Astrocyte of the spinal cord (primary cell): ENCODE data around the gene AGRP.
A peak's percentile ranks its signal among the peaks of the same experiment; 100 is the strongest.

Experiments
- DNase-seq: peaks from one replicate; pipeline ENCODE4 v3.0.0; 2011; ENCODE audit warnings: low read depth, low spot score
- H3K4me3 ChIP-seq: 2 replicates; pipeline ENCODE4 v1.5.1; 2011; ENCODE audit warnings: low read depth, mild to moderate bottlenecking, low read length, moderate library complexity
- in situ Hi-C: cut with HindIII; loops from 2 replicates; pipeline ENCODE4 v1.10.0; 2017; ENCODE audit warnings: low sequenced_read_pairs
- TF ChIP-seq, protein P1 (sequence below): IDR thresholded peaks from 2 replicates; pipeline ENCODE4 v1.5.1; 2012; ENCODE audit warnings: low read depth, mild to moderate bottlenecking, low read length, inconsistent platforms

The AGRP gene

DNA sequence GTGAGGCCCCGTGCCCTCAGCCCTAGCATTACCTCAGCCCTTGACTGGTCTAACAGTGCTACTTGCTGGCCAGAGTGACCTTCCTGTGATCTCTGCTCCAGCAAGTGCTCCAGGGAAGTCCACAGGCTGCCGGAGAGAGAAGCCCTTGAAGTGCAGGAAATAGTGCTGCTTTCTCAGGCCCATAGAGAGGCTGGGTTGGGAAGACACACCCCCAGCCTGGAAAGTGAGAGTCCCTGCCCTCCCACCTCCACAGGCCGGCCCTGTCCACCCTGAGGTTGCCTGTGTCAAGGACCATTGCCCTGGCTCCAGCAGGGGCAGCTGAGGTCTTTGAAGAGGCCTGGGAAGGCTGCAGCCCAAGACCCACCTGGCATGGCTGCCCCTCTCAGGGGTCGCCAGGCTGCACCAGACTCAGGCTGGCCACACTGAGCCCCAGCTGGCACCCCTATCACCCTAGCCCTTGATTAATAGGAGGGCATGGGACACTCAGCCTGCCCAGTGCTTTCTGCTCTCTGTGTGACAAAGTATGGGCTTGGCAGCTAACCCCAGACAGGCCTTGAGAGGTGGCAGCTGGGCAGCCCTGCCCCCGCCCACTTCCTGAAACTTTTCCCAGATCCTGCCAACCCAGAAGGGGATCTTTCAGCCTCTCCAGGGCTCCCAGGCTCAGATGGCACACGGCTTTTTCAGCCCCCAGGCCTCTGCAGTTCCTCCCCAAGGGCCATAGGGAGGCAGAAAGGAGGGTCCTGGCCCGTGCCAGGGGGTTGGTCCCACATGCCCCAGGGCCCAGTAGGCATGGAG, 24.1 kb downstream of the AGRP start:
- in situ Hi-C loops, result no loop called here
- no peak for DNase-seq
- no peak overlapping the region for H3K4me3 ChIP-seq
- TF ChIP-seq, protein P1, sequence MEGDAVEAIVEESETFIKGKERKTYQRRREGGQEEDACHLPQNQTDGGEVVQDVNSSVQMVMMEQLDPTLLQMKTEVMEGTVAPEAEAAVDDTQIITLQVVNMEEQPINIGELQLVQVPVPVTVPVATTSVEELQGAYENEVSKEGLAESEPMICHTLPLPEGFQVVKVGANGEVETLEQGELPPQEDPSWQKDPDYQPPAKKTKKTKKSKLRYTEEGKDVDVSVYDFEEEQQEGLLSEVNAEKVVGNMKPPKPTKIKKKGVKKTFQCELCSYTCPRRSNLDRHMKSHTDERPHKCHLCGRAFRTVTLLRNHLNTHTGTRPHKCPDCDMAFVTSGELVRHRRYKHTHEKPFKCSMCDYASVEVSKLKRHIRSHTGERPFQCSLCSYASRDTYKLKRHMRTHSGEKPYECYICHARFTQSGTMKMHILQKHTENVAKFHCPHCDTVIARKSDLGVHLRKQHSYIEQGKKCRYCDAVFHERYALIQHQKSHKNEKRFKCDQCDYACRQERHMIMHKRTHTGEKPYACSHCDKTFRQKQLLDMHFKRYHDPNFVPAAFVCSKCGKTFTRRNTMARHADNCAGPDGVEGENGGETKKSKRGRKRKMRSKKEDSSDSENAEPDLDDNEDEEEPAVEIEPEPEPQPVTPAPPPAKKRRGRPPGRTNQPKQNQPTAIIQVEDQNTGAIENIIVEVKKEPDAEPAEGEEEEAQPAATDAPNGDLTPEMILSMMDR, result no peak

DNA sequence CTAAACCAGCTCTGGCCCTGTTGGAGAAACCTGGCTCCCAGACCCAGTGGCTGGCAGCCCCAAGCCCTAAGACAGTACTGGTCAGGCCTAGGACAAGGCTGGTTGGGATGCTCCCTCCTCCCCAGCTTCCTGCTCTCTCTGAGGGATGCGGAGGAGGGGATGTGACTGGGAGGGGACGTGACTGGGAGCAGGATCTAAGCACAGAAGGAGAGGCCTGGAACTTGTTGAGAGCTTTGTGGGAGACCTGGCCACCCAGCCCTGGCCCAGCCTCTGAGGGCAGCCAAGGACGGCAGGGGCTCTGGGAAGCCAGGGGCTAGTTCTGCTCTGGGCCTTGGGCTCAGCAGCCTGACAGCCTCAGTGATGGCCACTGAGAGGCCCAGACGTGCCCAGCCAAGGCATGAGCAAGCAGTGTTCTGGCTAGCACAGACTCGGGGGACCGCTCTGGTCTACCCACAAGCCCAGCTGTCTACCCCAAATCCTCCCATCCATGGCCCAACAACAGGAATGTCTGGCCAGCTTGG, 25.2 kb downstream of the AGRP start:
- no peak for DNase-seq
- TF ChIP-seq, protein P1, result no peak
- H3K4me3 ChIP-seq, result no peak overlapping the region
- in situ Hi-C loops, result no loop called here

DNA sequence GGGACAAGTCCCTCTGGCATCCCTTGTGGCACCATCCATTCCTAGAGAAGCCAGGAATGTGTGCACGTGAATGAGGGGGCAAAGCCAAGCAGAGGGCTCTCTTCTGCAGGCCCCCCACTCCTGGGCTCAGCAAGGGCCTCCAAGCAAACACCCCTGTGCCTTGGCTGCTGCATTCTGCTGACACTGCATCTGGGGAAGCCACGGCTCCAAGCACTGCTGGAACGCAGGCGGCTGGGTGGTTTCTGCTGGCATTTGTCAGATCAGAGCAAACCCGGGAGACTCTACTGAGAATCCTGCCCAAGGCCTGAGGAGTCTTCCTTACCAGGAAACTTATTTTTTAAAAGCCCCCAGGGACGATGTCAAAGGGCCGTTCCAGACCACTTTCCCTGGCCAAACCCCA, 25.7 kb downstream of the AGRP start:
- TF ChIP-seq, protein P1, result no peak
- no peak for DNase-seq
- no peak overlapping the region for H3K4me3 ChIP-seq
- in situ Hi-C loops, result no loop called here

DNA sequence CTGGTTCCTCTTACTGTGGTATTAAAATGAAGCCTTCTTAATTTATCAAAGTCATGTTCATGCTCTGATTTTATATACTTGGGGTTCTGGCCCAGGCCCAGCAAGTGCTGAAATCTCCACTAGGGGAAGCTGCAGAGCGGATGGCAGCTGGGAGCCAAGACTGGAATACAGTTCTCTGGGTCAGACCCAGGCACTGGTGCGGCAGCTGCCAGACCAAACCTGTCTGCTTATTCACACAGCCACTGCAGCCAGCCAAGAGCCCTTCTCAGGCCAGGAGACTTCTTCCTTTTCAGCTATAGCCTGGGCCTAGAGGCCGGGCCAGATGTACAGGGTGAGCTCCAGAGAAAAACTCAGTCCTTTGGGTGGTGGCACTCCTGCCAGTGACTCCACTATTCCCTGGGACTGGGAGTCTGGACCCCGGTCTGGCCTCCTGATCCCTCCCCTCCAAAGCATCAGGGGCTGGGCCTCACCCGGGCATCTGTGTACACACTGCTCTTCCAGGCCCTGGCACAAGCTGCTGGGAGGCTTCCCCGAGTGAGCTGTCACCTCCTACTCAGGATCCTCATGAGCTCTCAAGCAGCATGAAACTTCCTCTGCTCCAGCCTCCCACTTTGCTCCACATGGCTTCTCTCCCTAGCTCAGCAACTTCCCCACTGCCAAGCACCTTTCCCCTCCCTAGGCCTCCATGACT, 26.8 kb downstream of the AGRP start:
- no peak overlapping the region for H3K4me3 ChIP-seq
- DNase-seq, result peak; percentile 36
- TF ChIP-seq, protein P1, result peak; percentile 54
- in situ Hi-C loops, result no loop called here

DNA sequence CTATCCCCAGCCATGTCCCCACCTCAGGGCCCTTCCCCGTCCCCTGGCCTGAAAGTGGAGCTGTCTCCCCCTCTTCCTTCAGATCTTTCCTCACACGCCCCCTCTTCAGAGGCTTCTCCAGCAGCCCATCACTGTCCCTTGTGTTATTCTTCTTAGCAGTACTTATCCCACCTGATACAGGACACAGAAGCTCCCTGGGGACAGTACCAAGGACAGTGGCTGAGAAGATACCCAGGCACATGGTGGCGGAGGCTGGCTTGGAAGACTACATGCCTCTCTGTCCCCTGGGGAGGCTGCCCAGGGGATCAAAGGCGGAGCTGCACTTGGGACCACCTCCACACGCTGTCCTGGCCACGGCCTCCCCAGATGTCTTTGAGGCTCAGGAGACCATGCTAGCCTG, 28.5 kb downstream of the AGRP start:
- DNase-seq, result no peak
- in situ Hi-C loops, result no loop called here
- TF ChIP-seq, protein P1, result no peak
- no peak overlapping the region for H3K4me3 ChIP-seq

DNA sequence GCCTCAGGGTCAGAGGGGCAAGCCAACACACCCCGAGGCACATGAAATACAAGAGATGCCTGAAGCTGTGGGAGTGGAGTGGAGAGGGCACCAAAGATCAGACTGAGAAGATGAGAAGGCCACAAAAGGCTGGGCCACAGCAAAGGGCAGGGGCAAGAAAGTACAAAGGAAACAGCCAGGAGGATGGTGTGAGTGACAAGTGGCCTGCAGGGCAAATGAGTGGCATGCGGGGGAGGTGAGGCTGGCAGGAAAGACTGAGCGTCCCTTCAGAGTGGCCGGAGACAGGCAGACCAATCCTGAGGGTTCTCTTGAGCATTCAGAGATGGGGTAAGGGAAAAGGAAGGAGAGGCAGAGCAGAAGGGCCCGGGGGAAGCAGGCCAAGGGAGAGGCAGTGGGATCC, 29.2 kb downstream of the AGRP start:
- DNase-seq, result no peak
- TF ChIP-seq, protein P1, result no peak
- in situ Hi-C loops, result no loop called here
- H3K4me3 ChIP-seq, result no peak overlapping the region
